ENCODE data around the gene STK16.
A peak's percentile ranks its signal among the peaks of the same experiment; 100 is the strongest.

STK16 gene

DNA sequence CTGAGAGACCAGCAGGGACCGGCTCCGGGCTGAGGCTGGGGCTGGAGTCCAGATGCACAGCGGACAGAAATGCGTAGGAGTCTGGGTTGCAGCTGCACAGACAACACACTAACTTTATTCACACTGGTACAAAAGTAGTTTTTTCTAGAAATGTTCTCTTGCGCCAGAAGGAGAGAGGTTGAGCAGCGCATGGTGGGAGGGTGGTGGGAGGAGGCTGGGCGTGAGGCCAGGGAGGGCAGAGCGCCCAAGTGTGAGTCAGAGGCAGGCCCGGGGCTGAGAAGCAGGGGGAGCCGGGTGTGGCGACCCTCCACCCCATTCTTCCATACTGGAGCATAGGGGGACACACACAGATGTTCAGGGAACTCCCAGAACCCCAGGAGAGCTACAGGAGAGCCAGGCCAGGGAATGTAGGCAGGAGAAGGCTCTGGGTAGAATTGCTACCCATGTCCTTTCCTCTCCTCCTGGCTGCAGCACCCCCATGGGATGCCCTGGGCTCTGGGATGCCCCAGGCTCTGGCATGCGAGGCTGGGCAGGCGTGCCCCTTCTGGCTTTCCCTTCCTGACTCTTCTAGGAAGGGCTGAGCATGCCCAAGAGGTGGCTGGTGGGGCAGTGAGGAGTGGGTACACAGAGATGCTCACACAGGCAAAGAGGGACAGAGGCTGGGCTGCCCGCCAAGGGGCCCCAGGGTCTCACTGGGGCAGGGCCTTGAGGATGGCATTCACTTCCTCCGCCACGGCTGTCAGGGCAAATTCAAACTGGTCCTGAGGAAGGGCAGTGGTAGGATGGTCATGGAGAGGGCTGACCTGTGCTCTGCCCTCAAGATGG lies 44.5 kb downstream of the STK16 start:
- no peak overlapping the region for H3K4me3 ChIP-seq (ENCODE audit: low read length)
- TF ChIP-seq ZNF274 (IDR thresholded peaks at IDR 0.05; ENCODE audit: low read depth, low read length) = no peak

DNA sequence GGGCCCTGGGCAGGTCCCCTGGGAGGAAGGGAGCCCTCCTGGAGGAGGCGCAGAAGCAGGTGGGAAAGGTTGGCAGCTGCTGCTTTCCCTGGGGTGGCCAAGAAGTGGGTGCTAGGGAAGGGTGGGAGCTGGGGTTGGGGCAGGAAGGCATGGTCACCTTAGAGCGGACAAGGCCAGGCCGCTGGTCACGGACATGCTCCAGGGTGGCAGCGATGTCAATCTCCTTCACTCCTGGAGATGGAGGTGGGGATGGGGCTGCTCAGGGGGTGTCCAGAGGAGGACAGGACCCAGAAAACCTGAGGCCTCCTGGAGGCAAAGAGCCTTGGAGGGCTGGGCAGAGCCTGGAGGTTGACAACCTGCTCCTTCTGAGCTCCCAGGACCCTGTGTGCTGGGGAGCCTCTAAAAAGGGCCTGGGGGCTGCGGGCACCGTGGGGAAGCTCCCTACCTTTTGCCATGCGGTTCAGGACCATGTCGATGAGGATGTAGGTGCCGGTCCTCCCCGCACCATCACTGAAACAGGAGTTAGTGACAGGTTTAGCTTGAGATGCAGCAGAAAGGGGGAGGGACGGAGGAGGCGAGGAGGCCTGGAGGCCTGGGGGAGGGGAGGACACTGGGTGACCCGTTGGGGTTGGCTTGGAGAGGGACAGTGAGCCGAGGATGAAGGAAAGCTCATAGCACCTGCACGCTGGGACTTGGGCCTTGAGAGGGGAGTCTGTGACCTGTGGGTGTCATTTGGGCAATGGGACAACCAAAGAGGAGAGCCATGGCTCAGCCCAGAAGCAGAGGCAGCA lies 45.3 kb downstream of the STK16 start:
- no peak overlapping the region for H3K4me3 ChIP-seq (ENCODE audit: low read length)
- TF ChIP-seq ZNF274 (IDR thresholded peaks at IDR 0.05; ENCODE audit: low read depth, low read length) = no peak

DNA sequence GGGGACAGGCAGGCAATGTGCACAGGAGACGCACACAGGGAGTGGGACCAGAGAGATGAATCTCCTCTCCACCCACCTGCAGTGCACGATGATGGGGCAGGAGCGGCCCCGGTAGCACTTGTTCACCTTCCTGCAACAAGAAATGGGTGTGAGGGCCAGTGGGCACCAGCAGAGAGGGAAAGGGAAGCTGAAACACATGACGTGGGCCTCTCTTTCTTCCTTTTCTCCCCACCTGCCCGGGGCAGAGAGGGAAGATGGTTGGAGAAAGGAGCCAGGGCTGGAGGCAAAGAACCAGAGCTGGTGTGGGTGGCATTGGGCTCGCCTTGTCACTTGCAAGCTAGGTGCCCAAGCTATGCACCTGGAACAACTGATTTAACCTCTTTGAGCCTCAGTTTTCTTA lies 46.1 kb downstream of the STK16 start:
- no peak overlapping the region for H3K4me3 ChIP-seq (ENCODE audit: low read length)
- no peak for TF ChIP-seq ZNF274 (IDR thresholded peaks at IDR 0.05; ENCODE audit: low read depth, low read length)

DNA sequence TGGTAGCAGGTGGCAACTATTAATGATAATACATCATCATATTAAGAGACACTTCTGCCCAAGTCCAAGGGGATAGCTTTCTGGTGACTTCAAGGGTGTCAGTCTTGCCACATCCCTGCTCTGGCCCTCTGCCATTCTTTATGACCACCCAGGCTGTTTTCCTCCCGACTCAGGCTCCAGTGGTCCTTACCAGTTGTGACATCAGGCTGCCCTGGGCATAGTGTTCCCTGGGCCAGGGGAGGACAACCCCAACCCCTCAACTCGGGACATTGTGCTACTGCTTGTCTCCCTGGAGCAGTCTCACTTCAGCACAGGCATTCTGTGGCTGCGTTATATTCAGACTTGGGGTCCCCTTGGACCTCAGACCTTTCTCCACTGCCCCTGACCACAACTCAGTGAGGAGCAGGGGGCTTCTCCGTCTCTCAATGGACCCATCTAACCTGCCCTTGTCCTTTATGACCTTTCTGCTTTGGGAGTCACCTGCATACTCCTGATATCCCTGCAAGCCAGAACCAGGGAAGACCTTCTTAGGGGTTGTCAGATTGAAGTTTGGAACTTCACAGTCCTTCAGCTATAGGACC lies 46.7 kb downstream of the STK16 start:
- no peak for TF ChIP-seq ZNF274 (IDR thresholded peaks at IDR 0.05; ENCODE audit: low read depth, low read length)

DNA sequence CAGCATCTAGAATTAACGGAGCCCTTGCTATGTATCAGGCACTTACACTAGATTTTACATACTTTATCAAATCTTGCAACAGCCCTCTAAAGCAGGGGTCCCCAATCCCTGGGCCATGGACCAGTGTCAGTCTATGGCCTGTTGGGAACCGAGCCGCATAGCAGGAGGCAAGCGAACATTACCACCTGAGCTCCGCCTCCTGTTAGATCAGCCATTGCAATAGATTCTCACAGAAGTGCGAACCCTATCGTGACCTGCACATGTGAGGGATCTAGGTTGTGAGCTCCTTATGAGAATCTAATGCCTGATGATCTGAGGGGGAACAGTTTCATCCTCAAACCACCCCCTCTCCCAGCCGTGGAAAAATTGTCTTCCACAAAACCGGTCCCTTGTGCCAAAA lies 47.3 kb downstream of the STK16 start:
- TF ChIP-seq ZNF274 (IDR thresholded peaks at IDR 0.05; ENCODE audit: low read depth, low read length) = no peak
- no peak overlapping the region for H3K4me3 ChIP-seq (ENCODE audit: low read length)

More for the DNA sequence above, 46.7 kb downstream of the STK16 start:
- H3K4me3 ChIP-seq (ENCODE audit: low read length) = no peak overlapping the region

DNA sequence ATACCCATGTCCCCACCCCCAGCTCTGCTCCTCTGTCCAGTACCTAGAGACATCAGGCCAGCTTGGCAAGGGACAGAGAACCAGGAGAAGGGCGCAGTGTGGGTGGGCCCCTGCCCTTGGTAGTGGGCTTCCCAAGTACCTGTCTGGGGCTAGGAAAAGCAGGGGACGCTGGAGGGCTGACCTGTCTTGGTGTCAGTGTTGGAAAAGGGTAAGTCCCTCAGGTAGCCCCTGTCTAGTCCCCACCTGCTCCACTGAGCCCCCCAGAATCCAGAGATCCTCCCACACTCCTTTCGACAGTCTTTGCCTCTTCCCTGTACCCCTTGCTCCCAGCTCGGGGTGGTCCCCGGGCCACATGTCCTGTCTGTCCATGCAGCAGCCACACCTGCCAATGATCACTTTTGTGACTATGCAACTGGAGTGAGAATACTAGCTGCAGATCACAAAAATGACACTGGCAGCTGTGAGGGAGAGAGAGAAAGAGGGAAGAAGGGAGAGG lies 48.5 kb downstream of the STK16 start:
- TF ChIP-seq ZNF274 (IDR thresholded peaks at IDR 0.05; ENCODE audit: low read depth, low read length) = no peak
- no peak overlapping the region for H3K4me3 ChIP-seq (ENCODE audit: low read length)

DNA sequence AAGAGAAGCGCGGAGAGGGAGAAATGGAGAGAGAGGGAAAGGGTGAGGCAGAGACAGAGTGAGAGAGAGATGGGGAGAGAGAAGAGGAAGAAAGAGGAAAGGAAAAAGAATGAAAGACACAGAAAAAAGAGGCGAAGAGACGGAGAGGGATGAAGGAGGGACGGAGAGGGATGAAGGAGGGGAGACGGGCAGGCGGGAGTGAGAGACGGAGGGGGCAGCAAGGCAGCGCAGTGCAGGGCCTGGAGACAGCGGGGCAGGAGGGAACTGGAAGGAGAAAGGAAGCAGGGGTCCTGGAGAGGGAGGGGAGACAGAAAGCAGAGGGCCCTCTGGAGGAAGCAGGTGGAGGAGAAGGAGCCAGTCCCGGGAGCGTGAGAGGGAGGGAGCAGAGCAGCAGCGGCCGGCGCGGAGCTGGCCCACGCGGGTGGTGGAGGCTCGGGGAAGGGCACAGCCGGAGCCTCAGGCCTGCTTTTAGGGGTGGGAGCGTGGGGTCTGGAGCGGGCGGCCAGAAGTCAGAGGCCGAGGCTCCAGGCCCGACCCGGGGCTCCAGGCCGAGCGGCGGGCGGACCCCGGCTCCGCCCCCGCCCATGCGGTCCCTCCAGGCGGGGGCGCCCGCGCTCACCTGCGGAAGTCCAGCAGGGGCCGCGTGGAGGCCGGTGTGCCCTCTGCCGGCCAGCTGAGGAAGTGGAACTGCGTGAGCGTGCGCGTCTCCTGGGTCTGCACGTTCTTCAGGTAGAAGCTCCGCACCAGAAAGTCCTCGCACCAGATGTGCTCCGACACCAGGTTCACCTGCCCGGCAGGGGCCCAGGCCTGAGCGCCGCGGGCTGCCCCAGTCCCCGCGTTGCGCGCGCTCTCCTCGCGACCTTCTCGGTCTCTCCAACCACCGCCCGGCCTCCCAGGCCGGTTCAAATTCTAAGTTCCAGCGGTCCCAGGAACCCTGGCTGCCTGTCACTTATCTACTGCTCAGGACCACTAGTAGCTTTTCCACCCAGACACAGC lies 49.4 kb downstream of the STK16 start:
- H3K4me3 ChIP-seq (ENCODE audit: low read length) = peak overlapping the region; percentile 15; the same call in 1 of the 2 replicates
- TF ChIP-seq ZNF274 (IDR thresholded peaks at IDR 0.05; ENCODE audit: low read depth, low read length) = no peak

DNA sequence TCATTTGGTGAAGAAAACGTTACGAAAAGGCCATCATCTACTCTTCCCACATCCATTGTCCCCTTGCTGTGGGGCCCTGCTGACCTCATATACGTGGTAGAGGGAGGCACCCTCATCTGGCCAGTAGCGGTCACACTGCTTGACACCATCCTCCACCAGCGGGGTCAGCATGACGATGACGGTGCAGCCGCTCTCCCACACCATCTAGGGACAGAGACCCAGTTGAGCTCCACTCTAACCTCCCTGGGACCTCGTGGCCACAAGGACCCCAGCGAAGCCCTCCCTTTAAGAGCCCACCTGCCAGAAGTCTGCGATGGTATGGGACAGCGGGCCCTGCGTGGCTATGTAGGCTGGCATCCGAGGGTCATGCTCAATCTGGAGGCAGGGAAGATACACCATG lies 50.9 kb downstream of the STK16 start:
- TF ChIP-seq ZNF274 (IDR thresholded peaks at IDR 0.05; ENCODE audit: low read depth, low read length) = no peak
- H3K4me3 ChIP-seq (ENCODE audit: low read length) = no peak overlapping the region

DNA sequence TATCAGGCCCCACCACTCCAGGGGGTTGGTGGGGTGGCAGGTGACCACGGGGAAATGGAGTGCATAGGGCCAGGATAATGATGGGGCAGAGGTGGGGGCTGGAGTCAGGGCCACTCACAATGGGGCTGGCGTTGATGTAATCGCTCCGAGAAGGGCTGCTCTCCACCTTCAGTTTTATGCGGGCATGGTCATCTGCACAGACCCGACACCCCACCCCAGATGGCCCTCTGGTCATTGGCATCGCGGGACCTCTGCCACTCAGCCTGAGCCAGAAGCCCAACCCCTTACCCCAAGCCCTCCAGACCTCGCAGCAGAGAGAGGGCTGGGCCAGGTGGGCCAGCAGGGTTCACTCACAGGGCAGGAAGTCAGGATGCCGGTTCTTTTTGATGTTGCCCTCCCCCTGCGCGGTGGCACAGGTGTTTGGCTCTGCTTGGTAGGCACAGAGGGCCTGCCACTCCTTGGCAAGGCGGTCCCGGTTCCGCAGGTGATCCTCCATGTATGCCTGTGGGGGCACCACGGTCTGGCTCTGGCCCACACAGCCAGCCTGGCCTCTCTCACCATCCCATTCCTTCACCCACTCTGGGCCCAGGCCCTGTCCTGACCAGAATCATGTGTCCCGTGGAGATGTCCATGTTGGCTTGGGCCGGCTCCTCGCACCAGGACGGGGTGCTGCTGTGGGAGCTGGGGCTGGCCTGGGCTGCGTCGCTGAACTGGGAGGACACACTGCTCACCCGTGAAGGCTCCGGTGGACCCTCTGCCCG lies 51.5 kb downstream of the STK16 start:
- no peak overlapping the region for H3K4me3 ChIP-seq (ENCODE audit: low read length)
- no peak for TF ChIP-seq ZNF274 (IDR thresholded peaks at IDR 0.05; ENCODE audit: low read depth, low read length)

DNA sequence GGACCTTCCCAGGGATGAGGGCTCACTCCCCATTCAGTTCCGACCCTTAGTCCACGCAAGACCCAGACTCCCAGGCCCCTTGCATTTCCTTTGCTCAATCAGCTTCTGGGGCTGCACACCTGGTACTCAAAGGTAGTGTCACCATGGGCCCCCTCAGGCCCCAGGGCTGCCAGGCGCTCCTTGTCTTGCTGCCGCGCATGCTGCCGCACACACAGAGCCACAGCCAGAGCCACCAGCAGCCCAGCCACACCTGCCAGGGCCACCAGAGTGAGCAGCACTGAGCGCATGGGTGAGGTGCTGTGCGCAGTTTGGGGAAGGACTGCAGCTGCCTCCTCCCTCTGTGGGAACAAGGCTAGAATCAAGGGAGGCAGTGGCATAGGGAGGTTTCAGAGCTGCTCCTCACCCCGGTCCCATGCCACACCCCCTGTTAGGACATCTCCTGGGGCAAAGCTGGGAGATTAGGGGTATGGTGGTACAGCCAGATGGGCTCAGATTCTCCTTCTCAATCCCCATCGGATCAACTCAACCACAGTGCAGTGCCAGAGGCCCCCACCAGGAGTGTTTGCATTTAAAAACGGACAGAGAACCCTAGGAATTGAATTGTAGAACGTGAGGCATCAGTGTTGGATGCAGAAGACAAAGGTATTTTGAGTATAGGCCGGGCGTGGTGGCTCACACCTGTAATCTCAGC lies 52.6 kb downstream of the STK16 start:
- H3K4me3 ChIP-seq (ENCODE audit: low read length) = no peak overlapping the region
- no peak for TF ChIP-seq ZNF274 (IDR thresholded peaks at IDR 0.05; ENCODE audit: low read depth, low read length)

DNA sequence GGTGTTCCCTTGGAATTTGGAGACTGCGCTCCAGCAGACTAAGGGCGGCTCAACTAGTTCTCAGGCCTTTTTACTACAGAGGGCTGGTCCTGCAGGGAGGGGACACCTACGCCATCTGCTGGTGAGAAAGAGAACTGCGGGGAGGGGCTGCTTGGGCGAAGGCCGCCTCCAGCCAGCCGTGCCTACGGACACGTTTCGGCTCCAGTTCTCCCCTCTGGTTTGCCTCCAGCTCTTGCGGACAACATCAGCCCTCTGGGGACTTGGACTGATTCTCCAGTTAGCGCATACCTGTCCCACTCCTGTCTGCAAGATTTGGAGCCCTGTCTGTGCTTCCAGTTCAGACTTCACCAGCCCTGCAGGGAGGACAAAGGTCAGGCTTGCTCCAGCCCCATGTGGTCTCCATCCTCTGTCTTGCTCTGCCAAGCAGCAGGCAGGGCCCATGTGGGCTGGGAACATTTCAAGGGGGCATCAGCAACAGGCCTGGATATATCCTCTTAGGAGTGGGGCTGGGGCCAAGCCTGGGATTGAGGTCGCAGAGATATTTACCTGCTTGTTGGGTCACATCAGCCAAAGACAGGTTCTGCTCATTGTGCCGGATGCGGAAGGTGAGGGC lies 53.6 kb downstream of the STK16 start:
- no peak overlapping the region for H3K4me3 ChIP-seq (ENCODE audit: low read length)
- no peak for TF ChIP-seq ZNF274 (IDR thresholded peaks at IDR 0.05; ENCODE audit: low read depth, low read length)

DNA sequence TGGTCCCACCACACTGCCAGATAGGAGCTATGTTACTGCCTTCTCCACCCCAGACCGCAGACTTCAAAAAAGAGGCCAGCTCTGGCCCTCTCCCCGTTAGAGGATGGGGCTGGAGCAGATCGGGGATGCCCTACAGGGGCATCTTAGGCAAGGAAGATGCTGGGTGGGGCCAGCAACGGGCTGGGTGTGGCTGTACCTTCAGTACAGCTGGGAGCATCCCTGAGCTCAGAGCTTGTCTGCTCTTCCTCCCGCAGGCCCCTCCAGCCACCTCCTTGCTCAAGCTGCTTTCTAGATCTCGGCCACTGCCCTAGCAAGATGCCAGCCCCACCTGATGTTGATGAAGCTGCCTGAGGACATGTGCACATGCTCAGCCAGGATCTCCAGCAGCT lies 54.1 kb downstream of the STK16 start:
- TF ChIP-seq ZNF274 (IDR thresholded peaks at IDR 0.05; ENCODE audit: low read depth, low read length) = no peak
- no peak overlapping the region for H3K4me3 ChIP-seq (ENCODE audit: low read length)
